Right forelimb (tissue), 1 donor: Measurements from ENCODE around the gene TRAK1.

Experiments used
- DNase-seq: peaks from one replicate; pipeline ENCODE4 v3.0.0-alpha.2; 2018

The TRAK1 gene

DNA sequence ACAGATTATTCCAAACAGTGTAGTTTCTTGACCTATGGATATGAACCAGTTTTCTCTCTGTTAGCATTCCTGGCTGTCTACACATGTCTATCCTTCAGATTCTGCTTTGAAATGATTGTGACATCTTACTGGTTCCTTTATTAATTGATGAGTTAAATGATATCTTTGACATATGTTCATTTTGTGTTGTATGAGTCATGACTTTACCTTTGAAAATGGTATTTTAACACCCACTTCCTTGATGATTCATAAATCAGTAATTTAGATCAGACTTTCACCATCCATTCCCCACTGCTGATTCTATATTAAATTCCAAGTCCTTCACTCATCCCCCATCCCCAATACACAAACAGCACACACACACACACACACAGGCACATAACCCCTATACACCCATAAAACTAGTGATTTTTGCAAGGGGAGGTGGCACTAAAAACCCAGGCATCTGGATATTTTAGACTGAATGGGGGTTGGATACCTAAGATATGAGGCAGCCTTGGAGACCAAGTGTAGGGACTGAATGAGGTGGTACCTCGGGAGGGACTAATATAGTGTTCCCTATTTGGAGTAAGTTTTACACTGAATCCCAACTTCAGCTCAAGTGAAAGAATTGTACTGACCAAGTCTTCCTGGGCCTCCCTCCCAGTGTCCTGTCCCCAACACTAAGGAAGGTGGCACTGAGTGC lies 165.1 kb downstream of the TRAK1 start:
- DNase-seq: no peak

DNA sequence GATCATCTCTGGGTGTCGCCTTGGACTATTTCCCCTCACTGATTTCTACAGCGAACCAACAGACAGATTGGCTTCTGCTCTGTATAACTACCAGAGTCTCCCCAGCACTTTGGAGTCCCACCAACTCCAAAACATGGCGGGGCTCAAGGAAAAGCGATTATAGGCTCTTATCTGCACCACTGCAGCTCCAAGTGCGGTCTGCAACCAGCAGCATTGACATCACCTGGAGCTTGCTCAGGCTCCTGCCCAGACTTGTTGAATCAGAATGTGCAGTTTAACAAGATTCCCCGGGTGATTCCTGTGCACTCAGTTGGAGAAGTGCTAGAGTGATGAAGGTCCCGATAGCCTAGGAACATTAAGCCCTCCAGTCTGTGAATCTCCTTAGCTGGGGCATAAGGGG lies 165.8 kb downstream of the TRAK1 start:
- DNase-seq: no peak

DNA sequence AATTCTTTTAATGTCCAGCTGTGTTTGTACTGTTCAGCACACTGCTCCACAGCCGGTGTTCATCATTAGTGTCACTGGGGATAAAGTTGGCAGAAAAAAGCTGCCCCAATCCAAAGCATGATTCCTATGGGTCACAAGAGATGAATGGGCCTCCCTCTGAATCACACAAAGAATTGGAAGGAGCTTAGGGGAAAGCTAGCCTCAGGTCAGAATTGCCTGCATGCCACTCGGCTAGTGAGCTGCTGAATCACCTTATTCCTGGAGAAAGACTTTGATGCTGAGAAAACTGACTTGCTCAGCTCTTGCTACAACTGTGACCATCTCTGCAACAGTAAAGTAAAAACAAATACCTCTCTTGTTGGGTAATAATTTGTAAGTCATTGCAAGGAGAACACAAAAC lies 171.4 kb downstream of the TRAK1 start:
- no peak for DNase-seq

DNA sequence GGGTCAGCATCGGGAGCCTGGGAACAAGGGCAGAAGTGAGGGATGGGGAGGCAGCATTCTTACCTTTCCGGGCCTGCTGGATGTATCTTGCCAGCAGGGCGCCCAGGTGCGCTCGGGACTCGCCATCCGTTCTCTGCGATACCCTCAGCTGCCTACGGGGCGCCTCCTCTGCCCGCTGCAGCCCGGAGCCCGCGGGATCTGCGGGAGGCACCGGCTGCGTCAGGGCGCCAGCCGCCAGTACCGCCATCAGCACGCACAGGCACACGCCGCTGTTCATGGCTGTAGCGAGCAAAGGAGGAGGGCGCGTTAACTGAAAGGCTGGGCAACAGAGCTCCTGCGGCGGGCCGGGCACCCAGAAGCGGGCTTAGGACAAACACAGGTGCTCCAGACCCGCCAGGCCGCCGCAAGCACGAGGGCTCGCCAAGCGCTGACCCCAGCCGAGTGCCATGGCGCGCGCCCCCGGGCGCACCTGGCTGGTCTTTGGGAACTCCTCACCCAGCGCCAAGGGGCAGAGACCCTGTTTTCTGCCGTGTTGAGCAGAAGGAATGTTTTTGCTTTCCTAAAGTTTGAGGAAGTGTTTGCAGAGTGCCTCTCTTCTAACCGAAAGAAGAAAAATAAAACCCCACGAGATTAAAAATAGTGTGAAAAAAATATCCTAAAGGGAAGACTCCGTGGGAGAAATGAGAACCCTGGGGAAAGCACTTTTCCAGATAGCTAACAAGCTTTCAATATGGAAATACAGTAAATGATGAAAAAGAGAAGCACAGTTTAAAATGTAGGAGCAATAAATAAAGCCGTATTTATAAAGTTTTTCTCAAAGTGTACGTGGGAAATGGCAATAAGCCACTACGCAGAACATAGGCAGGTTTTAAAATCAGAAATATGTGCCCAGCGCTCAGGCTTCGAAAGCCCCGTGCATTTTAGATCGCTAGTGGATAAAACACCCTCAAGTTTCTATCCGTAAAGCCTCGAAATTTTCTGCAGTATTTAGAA lies 172.5 kb downstream of the TRAK1 start:
- no peak for DNase-seq

DNA sequence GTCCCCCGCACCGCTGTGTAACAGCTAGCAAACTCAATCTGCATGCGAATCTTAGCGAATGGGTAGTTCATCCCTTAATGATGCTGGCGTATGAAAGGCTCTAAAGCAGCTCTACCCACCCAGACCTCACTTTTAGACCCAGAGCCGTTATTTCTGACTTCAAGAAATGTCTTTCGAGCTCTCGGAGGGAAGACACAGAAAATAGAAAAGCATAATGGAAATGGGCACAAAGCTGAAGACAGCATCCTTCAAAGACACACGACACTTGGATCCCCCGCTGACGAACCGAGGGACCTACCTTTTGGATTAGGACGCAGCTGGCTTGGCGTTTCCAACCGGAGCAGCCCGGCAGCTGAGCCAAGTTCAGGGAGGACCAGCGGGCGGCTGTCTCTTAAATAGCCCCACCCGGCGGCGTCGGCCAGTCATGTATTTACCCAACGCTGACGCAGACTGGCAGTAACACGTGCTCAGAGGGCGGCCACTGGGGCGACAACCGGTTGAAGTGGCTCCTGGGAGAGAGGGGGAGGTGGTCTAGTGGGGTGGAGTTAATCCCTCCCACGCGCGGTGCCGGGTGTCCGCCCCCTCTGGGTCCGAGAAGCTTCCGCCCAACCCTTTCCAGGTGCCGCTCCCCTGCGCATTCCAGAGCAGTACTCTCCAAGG lies 173.4 kb downstream of the TRAK1 start:
- peak; percentile 50 for DNase-seq

DNA sequence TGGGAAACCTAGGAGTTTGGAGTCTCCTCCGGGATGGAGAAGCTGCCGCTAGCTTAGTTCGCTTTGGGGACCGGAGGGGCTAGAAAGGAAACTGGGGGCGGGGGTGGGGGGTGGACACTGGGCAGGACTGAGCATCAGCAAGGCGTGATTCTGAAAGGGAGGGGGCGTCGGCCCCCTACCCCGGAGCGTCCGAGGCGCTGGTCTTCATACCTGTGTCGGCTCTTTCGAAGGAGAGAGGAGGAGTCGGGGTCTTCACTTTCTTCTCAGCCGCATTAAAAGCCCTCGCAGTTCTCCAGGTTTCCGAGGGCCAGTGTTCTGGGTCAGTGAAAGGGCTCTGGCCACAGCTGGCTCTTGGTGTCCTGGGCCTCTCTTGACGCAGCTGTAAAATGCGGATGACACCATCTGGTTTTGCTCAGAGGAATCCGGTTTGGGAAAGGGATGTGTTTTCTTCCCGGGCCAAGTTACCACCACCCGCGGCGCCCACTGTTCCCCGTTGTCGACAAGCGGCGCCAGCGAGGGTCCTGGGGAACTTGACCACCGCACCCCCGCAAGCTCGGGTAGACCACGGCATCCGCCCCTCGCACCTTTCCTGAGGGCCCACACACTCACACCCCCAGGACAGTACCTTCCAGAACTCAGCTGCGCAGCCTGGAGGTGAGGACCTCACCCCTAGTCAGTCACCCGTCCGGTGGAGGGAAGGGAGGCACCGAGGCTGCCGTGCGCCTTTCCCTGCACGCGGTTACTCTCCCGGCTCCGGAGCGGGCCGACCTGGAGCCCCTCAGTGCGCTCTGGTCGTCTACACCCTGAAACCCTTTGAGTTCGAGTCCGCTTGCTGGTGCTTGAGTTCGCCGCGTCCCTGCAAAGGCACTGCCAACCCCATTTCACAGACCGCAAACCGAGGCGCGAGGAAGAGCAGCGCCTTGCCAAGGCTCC lies 174.2 kb downstream of the TRAK1 start:
- DNase-seq: no peak

DNA sequence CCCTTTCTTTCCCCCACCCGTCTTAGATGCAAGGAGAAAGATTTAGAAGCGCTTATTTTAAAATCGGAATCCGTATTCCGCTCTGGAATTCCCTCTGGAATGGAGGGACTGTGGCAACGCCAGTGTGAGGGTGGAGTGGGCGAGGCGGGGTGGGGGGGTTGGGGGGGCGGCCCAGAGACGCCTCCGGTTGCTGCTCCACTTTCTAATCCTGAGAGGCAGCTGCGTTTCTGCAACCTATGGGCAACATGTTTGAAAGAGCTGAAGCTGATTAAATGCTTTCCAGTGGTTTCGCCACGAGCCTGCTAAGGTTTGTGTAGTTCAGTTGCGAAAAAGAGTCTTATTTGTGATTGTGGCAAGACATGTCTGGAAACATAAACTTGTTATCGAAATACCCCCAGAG lies 174.9 kb downstream of the TRAK1 start, which contains the start of gene CCK:
TSS of gene CCK (minus strand) at position 101 of the 400 bp plus-strand sequence. CDS start 2,555 bp downstream, outside the sequence.
- no peak for DNase-seq

DNA sequence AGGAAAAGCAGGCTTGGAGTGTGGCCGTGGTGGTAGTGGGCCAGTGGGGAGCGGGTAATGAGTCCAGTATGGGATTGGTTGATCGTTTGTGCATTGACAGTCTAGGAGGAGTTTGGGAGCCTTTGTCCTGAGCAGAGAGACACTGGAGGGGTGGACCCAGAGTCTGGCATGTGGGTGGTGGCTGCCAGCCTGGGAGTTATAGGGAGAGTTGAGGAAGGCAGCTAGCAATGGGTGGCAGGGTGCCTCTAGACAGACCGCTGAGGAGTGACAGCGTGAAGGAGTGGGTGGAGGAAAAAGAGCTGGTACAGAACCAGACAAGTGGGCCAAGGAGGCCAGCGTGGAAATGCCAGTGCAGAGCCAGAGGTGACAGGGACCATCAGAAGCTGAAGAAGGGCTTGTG lies 176.7 kb downstream of the TRAK1 start:
- no peak for DNase-seq

DNA sequence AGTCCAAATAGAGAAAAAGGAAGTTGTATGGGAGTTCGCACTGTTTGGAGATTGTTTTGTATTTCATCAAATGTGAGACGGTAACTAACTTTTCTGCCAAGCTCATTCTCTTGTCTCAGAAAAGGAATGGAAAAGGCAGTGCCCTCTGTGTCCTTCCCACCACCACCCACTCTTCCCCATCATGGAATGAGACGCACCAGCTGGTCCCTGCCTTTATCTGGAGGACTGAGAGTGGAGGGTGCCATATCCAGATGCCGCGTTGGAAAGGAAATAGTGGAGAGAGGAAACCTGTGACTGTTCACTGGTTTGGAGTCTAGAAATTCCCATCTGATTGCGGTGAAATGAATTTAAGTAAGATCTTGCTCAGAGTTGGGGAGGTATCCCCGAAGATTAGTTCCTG lies 178.5 kb downstream of the TRAK1 start:
- no peak for DNase-seq

DNA sequence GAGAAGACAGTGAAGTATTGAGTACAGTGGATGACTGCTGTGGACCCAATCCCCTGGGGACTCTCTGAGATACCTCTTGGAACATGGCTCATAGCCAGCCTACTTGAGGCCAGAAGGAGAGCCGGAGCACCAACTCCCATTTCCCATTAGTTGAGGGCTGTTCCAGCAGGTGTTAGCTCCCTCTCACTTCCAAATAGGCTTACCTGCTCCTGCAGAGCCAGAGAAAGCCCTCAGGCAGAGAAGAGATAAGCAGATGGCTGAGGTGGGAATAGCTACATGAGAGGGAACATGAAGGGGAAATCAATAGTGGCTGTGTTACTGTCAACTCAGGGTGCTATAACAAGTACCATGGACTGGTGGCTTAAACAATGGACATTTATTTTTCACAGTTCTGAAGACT lies 179.4 kb downstream of the TRAK1 start:
- DNase-seq: no peak

DNA sequence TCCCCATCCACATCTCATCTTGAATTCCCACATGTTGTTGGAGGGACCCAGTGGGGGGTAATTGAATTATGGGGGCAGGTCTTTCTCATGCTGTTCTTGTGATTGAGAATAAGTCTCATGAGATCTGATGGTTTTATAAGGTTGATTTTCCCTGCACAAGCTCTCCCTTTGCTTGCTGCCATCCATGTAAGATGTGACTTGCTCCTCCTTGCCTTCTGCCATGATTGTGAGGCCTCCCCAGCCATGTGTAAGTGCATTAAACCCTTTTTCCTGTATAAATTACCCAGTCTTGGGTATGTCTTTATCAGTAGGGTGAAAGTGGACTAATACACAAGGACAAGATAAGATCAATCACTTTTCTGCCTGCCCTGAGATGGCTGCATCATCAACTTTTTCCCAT lies 180.6 kb downstream of the TRAK1 start:
- no peak for DNase-seq

DNA sequence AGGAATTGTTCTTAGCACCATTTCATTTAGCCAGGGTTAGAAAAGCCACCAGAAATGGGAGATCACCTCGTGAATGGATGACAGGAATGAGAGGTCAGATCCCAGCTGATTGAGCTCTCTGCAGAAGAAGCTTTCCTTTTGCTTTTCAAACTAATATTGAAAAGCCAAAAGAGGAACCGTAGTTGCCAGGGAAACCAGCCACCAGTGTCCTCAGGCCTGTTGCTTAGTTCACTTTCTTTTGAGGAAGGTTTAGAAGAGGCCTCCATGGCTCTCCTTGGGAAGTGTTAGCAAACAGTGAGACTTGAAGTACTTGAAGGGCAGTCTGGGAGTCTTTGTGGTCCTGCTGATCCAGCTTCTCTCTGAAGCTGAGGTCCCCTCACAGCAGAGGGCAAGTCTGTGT lies 182.2 kb downstream of the TRAK1 start:
- DNase-seq: no peak

DNA sequence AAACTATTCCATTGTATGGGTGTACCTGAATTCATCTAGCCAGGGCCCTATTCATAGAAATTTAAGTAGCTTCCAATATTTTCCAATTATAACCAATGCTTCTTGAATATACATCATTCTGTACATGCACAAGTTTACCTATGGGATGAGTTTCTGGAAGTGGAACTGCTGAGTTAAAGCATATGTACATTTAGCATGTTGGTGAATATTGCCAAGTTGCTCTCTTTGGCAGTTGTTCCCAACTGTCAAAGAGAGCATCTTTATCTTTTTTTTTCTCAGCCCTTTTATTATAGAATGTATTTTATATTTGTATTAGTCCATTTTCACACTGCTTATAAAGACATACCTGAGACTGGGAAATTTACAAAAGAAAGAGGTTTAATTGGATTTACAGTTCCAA lies 183.1 kb downstream of the TRAK1 start:
- DNase-seq: no peak

DNA sequence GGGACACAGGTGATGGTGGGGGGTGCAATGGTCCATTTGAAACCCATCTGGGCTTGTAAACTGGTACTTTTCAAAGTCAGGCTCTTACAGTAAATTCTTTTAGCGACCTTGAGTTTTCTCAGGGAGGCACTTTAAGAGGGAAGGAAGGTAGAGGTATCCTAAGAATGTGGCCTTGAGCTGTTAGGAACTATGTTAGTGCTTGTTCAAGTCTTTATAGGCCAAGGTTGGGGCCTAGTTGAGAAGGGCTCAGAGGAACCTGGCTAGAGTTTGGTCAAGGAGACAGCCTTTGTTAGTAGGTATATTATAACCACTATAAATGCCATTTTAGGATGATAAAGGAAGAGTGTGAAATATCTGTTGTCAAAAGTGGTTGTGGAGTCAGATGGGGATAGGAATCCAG lies 184.1 kb downstream of the TRAK1 start:
- no peak for DNase-seq
